ENCODE data around the gene ATP10A. TPM values are rescaled to one million over a fixed set of nuclear protein-coding genes. Genes with fewer than 3 reads are reported as not detected.
A peak's percentile ranks its signal among the peaks of the same experiment; 100 is the strongest.

ATP10A gene
- total and polyA plus RNA-seq, 9 donors, result 0.28 to 3.2 (median 1.1) TPM

GRCh38 chr15:25785641-25786025 is 77.5 kb downstream of the ATP10A start:
- no peak overlapping the region for H3K4me3 ChIP-seq
- H3K27me3 ChIP-seq, result no peaks in the 10 kb centered on the region
- no peak for TF ChIP-seq POLR2A (IDR thresholded peaks at IDR 0.05)
- TF ChIP-seq EP300 (IDR thresholded peaks at IDR 0.05), result no peak
- TF ChIP-seq CTCF (IDR thresholded peaks at IDR 0.05), result no peak
- no peaks in the 10 kb centered on the region for H3K9me3 ChIP-seq
- peak in 1 of 5 donors; percentile 23 for DNase-seq
- no peaks in the 10 kb centered on the region for H3K36me3 ChIP-seq
- H3K27ac ChIP-seq, result no peak overlapping the region
- peaks cover 12% of the 10 kb centered on the region for H3K4me1 ChIP-seq (ENCODE audit: insufficient read depth)
- WGBS, 3 donors, result 90 to 95% (median 90%) methylated on average over 9 of the region's 9 CpGs
- intact Hi-C loops (cut with DNase I), result no loop called here

DNA sequence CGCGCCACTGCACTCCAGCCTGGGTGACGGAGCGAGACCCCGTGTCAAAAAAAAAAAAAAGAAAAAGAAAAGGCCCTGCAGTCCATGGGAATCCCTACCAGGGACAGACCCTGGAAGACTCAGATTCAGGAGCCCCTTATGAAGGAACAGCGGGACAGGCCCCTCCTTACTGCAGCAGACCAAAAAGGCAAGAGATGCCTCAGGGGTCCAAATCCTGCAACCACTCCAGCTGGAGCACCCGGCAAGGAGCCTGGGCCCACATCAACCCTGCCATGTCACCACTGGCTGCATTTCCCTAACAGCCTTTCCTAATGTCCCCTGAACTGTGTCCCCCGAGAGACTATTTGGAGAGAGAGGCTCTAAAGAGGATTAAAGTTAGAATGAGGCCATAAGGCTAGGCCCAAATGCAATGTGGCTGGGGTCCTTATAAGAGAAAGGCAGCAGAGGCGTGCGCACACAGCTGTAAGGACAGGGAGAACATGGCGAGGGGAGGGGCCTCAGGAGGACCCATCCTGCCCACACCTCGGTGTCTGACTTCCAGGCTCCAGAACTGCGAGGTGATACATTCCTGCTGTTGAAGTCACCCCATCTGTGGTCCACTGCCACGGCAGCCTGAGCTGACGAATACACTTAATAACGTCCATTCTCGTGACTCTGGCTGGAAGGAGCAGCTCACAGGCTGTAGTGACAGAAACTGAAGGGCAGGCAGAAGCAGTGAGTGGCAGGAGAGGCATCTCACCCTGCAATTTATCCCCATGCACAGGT is 78.1 kb downstream of the ATP10A start:
- peaks cover 10% of the 10 kb centered on the region for H3K4me1 ChIP-seq (ENCODE audit: insufficient read depth)
- 90 to 94% (median 92%) methylated on average over 17 of the region's 17 CpGs for WGBS, 3 donors

DNA sequence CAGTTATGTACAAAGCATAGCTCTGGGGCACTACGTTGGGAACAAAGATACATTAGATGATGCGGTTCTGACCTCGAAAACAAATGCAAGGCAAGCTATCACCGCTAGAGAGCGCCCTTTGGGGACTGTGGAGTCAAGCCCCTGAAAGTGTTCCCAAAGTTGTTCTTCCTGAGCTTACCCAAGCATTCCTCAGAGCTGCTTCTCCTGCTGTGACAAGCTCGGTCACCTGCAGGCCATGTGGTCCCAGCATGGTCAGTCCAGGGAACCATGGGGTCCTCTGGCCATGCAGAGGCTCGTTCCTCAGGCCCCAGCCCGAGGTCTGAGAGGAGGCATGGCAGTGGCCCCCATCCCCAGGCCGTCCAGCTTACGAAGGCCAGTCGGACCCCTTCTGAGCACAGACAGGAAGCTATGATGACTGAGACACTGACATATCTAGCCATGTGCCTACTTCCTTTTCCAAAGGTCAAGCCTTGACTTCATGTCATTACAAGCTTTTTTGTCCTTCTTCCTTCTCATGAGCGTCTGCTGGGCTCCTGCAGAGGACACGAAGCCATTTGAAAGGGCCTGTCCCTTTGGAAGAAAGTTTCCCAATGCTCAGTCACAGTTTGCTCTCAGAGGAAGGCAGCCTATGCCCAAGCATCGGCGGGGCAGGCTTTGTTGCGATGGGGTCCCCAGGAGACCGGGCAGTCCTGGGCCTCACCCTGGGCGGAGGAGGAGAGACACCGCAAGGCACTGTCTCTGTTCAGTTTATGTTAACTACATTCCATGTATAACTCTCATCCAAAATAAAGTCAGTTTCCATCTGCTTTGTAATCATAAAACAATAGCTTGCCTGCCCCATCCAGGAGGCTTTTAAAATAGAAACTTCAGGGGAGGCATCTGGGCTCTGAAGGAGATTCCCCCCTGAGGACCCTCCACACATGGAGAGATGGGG is 79.3 kb downstream of the ATP10A start:
- peak in 1 of 5 donors; percentile 16 for DNase-seq
- intact Hi-C loops (cut with DNase I), result no loop called here
- no peak overlapping the region for H3K27ac ChIP-seq
- no peaks in the 10 kb centered on the region for H3K9me3 ChIP-seq
- H3K4me1 ChIP-seq (ENCODE audit: insufficient read depth), result peaks cover 9% of the 10 kb centered on the region
- WGBS, 3 donors, result 71 to 74% (median 73%) methylated on average over 19 of the region's 19 CpGs
- no peak overlapping the region for H3K4me3 ChIP-seq
- TF ChIP-seq EP300 (IDR thresholded peaks at IDR 0.05) (no peak), POLR2A (IDR thresholded peaks at IDR 0.05) (no peak), CTCF (IDR thresholded peaks at IDR 0.05) (no peak)
- no peaks in the 10 kb centered on the region for H3K27me3 ChIP-seq
- no peaks in the 10 kb centered on the region for H3K36me3 ChIP-seq

More for the DNA sequence above, 78.1 kb downstream of the ATP10A start:
- TF ChIP-seq EP300 (IDR thresholded peaks at IDR 0.05) (no peak), CTCF (IDR thresholded peaks at IDR 0.05) (no peak), POLR2A (IDR thresholded peaks at IDR 0.05) (no peak)
- Histone ChIP-seq H3K27me3 (no peaks in the 10 kb centered on the region), H3K4me3 (no peak overlapping the region), H3K9me3 (no peaks in the 10 kb centered on the region), H3K36me3 (no peaks in the 10 kb centered on the region), H3K27ac (no peak overlapping the region)
- intact Hi-C loops (cut with DNase I), result no loop called here
- peak in 1 of 5 donors; percentile 21 for DNase-seq

DNA sequence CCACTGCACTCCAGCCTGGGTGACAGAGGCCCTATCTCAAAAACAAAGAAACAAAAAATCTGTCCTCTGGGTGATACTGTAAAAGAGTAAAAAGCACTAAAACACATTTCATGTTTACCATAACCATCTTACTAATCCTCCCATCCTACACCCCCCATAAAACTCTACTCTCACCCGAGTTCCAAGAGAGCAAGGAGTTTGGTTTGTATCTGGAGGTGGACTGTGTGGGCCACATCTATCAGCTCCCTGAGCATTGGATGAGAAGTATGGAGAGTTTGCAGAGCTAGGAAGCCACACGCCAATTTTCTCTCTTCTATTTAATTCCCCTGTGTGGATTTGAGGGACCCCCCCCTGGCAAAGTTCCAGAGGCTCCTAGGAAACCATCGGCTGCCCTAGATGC is 80.0 kb downstream of the ATP10A start:
- H3K4me3 ChIP-seq, result no peak overlapping the region
- TF ChIP-seq CTCF (IDR thresholded peaks at IDR 0.05), result no peak
- no peak for TF ChIP-seq EP300 (IDR thresholded peaks at IDR 0.05)
- TF ChIP-seq POLR2A (IDR thresholded peaks at IDR 0.05), result no peak
- 77 to 90% (median 84%) methylated on average over 3 of the region's 3 CpGs for WGBS, 3 donors
- H3K27ac ChIP-seq, result no peak overlapping the region
- DNase-seq, result peak in 1 of 5 donors; percentile 10
- no peaks in the 10 kb centered on the region for H3K36me3 ChIP-seq
- no peaks in the 10 kb centered on the region for H3K9me3 ChIP-seq
- no peaks in the 10 kb centered on the region for H3K27me3 ChIP-seq
- intact Hi-C loops (cut with DNase I), result no loop called here
- H3K4me1 ChIP-seq (ENCODE audit: insufficient read depth), result peaks cover 5% of the 10 kb centered on the region

All from ovary (tissue), 9 donors.